Prostate gland (tissue), 2 donors: ENCODE measurements around the gene DUXA.

ENCODE experiments used
- POLR2A ChIP-seq: fragments of 450-650 bp; IDR thresholded peaks from one replicate; pipeline ENCODE4 v1.6.1; 2016; ENCODE audit warnings: antibody characterized with exemption, mild to moderate bottlenecking
- TF ChIP-seq, protein P1 (sequence below), 4 experiments: fragments of 200-600 bp in 2 of 4; fragments of 450-650 bp in 2 of 4; sonication (generic) in 2 of 4; IDR thresholded peaks; 1 replicate in 3 of 4; 2 replicates in 1 of 4; pipeline ENCODE4 v1.5.1; 2016 to 2019; ENCODE audit warnings: antibody characterized with exemption in 4 of 4, mild to moderate bottlenecking in 2 of 4, moderate library complexity in 2 of 4

DNA sequence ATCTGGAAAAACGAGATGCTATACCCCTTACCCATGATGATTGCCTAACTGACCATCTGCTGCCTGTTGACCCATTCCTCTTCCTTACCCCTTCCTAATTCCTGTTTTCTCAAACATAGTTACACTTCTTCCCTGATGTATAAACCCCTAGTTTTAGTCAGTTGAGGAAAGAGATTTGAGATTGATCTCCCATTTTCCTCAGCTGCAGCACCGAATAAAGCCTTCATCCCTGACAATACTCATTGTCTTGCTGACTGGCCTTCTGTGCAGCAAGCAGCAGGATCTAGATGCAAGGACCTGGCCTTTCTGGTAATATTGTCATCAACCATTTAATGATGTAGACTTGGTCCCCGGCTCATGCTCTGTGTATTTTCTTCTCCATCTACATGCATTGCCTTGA lies 23.0 kb upstream of the DUXA start:
- TF ChIP-seq, protein P1, sequence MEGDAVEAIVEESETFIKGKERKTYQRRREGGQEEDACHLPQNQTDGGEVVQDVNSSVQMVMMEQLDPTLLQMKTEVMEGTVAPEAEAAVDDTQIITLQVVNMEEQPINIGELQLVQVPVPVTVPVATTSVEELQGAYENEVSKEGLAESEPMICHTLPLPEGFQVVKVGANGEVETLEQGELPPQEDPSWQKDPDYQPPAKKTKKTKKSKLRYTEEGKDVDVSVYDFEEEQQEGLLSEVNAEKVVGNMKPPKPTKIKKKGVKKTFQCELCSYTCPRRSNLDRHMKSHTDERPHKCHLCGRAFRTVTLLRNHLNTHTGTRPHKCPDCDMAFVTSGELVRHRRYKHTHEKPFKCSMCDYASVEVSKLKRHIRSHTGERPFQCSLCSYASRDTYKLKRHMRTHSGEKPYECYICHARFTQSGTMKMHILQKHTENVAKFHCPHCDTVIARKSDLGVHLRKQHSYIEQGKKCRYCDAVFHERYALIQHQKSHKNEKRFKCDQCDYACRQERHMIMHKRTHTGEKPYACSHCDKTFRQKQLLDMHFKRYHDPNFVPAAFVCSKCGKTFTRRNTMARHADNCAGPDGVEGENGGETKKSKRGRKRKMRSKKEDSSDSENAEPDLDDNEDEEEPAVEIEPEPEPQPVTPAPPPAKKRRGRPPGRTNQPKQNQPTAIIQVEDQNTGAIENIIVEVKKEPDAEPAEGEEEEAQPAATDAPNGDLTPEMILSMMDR (IDR thresholded peaks at IDR 0.05) = no peak
- no peak for TF ChIP-seq POLR2A
